GM19025 (cell line): ENCODE measurements around the gene CAMTA1.

Experiments used
- ATAC-seq: cut with Tn5 transposase; IDR thresholded peaks from one replicate; pipeline ENCODE4 v1.9.1; 2021; ENCODE audit warnings: mild to moderate bottlenecking, low read depth, moderate library complexity; ENCODE audit not compliant: unreplicated experiment

CAMTA1 gene

DNA sequence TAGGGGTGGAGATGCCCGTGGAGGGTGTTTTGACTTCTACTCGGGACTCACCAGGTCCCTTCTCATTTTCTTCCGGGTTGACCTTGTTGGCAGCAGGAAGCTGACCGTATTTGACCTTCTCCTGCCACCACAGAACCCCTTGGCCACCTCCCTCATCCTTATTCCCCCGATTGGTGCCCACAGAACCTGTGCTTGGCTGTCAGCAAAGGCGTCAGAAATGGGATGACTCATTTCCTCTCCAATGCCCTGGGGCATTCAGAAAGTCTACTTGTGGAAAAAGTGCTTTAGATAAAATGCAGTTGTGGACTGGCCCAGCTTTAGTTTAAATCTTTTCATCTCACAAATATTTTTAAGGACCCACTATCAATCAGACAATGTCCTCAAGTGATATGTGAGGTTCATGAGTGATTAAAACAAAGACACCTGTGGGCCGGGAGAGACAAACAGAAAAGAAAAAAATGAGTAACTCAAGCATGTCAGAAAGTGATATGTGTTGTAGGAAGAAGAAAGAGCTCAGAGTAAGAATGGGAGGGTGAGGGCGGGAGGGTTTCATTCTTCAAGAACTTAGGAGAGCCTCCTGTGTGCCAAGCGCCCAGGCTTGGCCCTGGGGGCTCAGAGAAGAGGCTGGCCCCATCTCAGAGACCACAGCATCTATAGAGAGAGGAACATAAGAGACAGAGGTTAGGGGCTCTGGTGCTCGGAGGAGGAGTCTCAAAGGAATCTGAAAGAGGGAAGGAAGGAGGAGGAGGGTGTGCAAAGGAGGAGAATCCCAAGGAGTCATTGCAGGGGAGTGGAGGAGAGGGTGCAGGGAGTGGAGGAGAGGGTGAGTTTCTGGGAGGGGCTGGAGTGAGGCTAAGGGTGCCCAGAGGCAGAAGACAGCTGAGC is 764.3 kb downstream of the CAMTA1 start:
- ATAC-seq, result no peak

- no peak for ATAC-seq
These were observed 765.1 kb downstream of the CAMTA1 start for GRCh38 chr1:7550261-7550865.

- no peak for ATAC-seq
These were observed 765.7 kb downstream of the CAMTA1 start for GRCh38 chr1:7550981-7551380.

DNA sequence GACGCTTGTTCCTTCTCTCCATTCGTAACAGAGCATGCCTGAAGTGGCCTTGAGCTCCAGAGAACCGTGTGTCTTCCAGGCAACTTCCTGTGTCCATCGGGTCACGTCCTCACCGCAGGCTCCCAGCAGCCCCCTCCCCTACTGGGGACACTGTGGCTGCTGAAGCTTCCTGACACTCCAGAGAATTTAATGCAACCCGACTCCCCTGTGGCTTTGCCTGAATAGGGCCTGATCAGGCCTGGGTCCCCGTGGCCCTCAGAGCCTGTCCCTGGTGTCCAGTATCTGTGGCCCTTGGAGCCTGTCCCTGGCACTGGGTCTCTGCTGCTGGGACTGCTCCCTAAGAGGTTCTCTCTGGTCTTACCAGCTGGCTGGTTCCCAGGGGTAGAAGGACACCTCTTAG is 766.2 kb downstream of the CAMTA1 start:
- no peak for ATAC-seq

- ATAC-seq, result no peak
These were observed 767.1 kb downstream of the CAMTA1 start for GRCh38 chr1:7552402-7552801.

GRCh38 chr1:7553042-7553690 is 767.9 kb downstream of the CAMTA1 start:
- no peak for ATAC-seq

DNA sequence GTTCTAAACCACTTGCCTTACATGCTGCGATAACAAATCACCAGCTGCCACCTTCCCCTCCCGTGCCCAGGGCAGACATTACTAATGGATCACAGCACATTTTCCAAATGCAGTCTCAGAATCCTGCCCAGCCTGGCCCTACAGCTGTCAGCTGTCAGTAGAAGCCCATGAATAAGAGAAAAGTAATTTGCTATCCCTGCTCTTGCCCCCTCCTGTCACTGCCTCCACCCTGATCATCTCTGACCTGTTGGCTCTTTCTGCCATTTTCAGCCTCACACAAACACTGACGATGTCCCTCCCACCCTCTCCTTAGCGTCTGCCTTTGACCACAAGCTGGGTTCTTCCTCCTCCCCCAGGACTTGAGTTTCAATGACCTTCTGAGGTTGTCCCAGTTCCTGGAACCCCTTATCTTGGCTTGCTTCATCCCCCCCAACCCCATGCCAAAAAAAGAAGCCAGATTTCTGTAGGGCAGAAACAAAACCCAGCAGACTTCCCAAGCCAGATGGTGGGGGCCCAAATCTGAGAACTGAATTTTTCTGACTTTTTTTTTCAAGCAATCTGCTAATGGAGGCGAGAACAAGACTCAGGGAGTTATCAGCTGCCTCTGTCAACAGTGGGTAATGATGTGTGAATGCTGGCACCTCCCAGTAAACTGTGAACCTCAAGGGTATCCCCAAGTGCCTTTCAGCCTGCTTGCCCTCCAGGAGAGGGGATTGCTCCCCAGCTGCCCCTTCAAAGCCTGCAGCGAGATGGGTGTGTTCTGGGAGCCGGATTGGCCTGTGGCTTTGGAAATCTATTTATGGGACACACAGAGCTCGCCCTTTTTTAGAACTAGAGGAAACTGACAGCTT is 769.4 kb downstream of the CAMTA1 start:
- no peak for ATAC-seq

GRCh38 chr1:7555391-7556185 is 770.3 kb downstream of the CAMTA1 start:
- no peak for ATAC-seq

GRCh38 chr1:7557301-7557891 is 772.1 kb downstream of the CAMTA1 start:
- no peak for ATAC-seq

GRCh38 chr1:7558041-7558461 is 772.8 kb downstream of the CAMTA1 start:
- ATAC-seq, result no peak

DNA sequence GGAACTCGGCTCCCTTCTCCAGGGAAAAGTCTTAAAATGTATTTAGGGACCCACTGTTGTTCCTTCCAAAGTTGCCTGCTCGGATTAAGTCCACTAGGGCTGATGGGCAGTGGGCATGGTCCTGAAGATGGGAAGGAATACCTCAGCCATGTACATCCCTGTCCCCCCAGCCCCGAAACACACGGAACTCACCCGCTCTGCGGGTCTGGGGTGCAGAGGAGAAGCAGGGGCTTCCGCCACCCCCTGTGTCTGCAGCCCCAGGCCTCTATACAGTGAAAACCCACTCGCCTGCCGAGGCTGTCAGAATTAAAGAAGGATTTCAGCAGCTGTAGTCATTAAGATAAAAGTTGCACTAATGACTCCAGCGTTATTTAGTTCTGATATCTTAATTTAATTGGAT is 773.2 kb downstream of the CAMTA1 start:
- no peak for ATAC-seq

GRCh38 chr1:7558921-7559869 is 773.9 kb downstream of the CAMTA1 start:
- no peak for ATAC-seq

DNA sequence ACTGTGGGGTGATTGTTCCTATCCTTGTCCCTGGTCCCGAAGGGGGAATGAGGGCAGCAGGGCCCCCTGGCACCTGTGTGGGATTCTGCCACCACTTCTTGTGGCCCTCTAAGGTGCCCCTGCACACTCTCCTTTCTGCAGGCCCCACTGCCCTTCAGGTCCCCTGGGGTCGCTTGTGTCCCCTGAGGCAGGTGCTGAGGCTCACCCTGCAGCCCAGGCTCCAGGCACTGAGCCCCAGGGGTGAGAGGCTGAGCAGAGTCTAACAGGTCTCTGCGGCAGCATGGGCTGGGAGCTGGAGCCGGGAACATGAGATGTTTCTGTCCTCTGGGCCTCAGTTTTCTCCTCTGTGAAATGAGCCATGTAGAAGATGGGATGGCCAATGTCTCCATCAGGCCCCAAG is 774.9 kb downstream of the CAMTA1 start:
- no peak for ATAC-seq

DNA sequence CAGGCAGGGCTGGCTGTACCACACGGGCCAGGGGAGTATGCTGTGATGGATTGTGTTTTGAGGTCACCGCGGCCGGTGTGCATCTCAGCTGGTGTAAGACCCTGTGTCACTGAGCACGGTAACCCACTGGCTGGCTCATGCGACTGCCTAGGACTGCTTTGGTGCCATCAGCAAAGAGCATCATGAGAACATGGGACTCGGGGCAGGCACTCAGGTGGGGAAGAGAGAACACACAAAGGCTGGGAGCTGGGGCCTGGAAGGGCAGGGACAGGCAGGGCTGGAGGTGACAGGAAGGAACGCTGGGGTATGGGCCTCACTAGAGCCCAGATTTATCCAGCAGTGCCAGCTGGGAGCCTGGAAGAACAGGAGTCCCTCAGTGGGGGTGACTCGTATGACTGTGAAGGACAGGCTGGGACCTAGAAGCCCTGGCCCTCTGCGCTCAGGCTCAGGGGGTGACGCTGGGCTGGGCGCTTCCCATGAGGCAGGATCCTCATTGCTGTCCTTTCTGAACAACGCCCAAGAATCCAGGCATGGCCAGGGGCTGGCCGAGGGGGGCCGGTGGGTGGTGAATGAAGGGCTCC is 775.4 kb downstream of the CAMTA1 start:
- ATAC-seq, result no peak

DNA sequence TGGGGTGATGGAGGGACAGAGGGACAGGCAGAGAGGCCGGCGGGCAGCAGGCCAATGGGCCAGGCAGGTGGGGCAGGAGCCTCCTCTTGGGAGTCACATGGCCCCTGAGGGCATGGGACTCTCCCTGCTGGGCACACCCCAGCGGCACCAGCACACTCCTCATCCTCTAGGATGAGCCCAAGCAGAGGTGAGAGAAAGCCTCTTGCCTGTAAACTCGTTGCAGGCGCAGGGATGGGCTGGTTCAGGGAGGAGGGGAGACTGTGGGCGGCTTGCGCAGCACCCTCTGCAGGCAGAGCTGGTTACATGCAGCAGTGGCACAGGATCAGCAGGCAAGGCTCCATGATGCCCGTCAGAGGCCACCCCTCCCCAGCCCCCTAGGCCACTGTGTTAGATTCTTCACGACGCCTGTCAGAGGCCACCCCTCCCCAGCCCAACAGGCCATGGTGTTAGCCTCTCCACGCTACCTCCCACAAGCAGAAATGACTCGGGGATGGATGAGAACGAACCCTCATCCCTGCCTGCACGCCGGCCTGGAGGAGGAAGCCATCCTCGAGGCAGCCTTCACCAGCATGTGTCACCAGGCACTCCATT is 776.2 kb downstream of the CAMTA1 start:
- no peak for ATAC-seq

GRCh38 chr1:7561936-7562728 is 776.9 kb downstream of the CAMTA1 start:
- ATAC-seq, result no peak
